SW 1271 (cell line): Measurements from ENCODE around the gene CACNB4.

Experiments used
- DNase-seq, 2 experiments: peaks; one replicate each; lab custom pipeline; 2025; lab: John Stamatoyannopoulos, UW

The CACNB4 gene

GRCh38 chr2:151855111-151855510 is 243.7 kb downstream of the CACNB4 start:
- no peak for DNase-seq

- no peak for DNase-seq
These were observed 245.6 kb downstream of the CACNB4 start for GRCh38 chr2:151853070-151853758.

- no peak for DNase-seq
These were observed 246.4 kb downstream of the CACNB4 start for GRCh38 chr2:151852260-151853069.

DNA sequence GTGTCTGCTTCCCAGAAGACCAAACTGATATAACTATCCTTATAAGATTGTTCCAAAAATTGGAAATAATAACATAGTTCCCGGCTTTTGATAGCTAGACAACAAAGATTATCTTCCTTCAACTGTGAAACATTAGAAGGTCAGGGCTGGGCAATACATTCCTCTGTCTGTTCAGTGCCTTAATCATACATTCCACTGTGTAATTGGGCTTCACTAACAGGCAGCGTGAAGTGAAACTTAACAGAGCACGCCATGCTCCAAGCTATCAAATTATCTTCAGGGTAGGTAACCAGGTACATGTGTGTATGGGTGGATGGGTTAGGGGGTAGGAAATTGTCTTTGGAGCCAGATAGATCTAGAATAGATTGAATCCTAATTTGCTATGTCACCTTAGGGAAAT is 247.1 kb downstream of the CACNB4 start:
- no peak for DNase-seq

DNA sequence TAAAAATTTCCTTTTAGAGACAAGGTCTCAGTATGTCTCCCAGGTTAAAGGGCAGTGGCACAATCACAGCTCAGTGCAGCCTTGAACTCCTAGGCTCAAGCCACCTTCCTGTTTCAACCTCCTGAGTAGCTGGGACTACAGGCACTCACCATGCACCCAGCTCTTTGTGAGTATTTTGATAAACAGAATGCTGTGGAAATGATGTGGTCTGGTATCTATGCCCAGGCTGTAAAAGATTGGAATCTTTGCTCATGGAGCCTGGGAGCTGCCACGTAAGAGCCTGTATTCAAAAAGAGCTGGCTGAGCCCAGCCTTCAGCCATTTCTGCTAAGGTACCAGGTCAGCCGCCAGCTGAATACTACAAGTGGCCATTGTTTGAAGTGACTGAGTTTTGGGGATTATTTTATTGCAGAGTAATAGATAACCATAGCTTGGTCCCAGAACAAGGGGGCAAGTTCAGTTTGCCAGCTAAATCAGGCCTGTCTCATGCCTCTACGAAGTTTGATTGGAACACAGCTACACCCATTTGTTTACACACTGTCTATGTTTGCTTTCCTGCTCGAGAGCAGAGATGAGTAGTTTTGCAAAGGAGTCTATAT is 249.3 kb downstream of the CACNB4 start:
- DNase-seq: no peak

DNA sequence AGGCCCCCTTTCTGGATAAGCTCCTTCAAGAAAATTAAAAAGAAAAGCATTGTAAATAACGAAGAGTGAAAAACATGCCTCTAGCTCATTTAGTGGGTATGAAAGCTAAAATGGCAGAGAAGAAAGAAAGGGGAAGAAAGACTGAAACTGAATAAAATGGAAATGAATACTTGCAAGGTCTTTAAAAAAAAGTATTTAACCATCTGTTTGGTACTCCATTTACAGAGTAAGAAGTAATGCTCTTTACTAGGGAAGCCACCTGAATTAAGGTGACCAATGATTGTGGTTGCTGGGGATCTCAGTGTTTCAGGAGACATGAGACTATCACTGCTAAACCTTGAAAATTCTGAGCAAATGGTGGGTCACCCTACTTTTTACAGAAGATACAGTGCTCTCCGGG is 253.0 kb downstream of the CACNB4 start:
- no peak for DNase-seq

- no peak for DNase-seq
These were observed 253.4 kb downstream of the CACNB4 start for GRCh38 chr2:151845481-151845880.

DNA sequence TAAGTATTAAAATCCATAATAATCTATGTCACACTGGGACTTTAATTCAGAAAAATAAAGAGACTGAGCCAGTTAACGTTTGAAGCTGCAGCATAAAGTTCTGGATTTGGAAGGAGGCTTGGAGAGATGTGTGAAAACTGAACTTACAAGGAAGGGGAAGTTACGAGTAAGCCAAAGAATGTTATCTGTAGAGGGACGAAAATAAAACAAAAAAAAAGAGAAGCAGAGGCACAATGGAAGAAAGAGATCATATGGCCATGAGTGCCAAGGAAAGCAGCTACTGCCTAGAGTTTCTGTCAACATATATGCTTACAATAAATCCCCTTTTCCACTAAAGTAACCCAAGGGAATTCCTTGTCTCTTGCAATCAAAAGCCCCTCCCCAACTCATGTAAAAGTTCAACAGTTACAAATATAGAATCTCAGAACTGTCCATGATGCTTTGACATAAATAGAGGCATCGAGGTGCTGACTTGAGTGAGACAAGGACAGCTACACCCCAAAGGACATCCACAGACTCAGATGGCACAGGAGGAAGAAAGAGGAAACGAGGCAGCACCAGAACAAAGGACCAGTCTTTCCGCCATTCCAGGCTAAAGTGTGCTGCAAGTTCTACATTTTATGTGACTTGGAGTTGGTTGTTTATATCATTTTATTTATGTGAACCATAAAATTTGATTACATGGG is 254.5 kb downstream of the CACNB4 start:
- no peak for DNase-seq

DNA sequence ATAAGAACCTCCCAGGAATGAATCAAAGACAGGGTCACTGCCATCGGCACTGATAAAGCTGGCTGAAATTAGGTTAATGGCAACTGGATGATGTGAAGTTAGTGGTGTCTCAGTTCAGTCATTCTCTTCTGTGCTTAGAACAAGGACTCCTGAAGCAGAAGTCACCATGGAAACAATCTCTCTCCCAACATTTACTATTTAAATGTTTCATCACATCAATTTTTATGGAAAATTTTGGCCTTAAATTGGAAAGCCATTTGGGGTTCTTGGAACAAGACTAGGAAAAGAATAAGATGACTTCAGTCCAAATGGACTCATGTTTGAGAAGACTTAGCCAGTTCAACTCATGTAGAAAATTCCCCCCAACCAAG is 255.2 kb downstream of the CACNB4 start:
- DNase-seq: no peak

GRCh38 chr2:151842830-151843690 is 255.8 kb downstream of the CACNB4 start:
- no peak for DNase-seq

DNA sequence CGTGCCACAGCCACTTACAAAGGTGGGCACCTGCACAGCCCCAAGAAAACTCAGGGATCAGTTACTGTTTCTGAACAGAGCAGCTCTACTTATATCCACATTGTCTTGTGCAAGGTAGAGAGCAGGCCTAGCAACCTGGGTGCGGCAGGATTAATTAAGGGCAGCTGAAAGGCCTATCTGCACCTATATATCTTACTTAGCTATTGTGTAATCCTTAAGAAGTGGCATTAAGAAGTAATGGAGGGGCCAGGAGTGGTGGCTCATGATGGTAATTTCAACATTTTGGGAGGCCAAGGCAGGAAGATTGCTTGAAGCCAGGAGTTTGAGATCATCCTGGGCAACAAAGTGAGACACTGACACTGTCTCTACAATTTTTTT is 257.8 kb downstream of the CACNB4 start:
- DNase-seq: no peak

- DNase-seq: no peak
These were observed 258.4 kb downstream of the CACNB4 start for GRCh38 chr2:151840216-151841046.

GRCh38 chr2:151837926-151838325 is 260.9 kb downstream of the CACNB4 start:
- no peak for DNase-seq

- no peak for DNase-seq
These were observed 264.9 kb downstream of the CACNB4 start for GRCh38 chr2:151833984-151834383.

GRCh38 chr2:151830961-151831360 is 267.9 kb downstream of the CACNB4 start:
- no peak for DNase-seq

- no peak for DNase-seq
These were observed 269.9 kb downstream of the CACNB4 start for GRCh38 chr2:151828890-151829324.

- DNase-seq: peak; percentile 50 to 84
These were observed 270.5 kb downstream of the CACNB4 start, which contains the start of gene ARL5A for GRCh38 chr2:151828143-151828889. ARL5A (minus strand) TSS chr2:151828421; CDS start chr2:151828176, 245 bp downstream.

DNA sequence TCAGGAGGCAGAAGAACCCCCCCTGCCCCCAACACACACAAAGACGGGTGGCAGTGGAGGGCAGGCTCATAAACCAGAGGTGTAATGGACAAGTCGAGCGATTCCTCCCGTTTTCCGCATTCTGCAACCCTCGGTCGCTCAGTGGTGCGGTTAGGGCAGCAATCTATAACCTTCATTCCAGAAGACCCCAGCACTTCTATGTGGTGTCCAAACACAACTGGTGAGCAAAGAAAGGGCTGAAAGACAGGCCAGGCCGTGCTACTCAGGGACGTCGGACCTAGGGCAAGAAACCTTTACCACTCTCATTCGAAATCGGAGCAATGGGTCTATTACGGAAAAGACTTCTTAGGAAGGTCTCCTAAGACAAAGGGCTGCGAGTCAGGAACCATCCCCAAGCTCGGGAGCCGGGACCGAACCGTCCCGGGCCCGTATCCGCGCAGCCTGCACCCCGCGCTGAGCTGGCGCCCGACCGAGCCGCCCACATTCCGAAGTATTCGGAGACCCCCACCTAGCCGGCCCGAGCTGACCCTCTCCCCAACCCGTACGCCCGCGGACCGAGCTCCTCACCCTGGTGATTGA is 271.2 kb downstream of the CACNB4 start:
- DNase-seq: peak in 1 of 2 experiments; percentile 19

GRCh38 chr2:151826737-151827157 is 272.1 kb downstream of the CACNB4 start:
- DNase-seq: no peak
